PC-3 (cell line): Measurements from ENCODE around the gene C1orf52. TPM values are rescaled to one million over a fixed set of nuclear protein-coding genes. Genes with fewer than 3 reads are reported as not detected.
A peak's percentile ranks its signal among the peaks of the same experiment; 100 is the strongest.

Experiments
- ATAC-seq: fragments of 200-7000 bp; cut with Tn5 transposase; 2 replicates; pipeline ENCODE4 v1.9.1; 2020; ENCODE audit warnings: mild to moderate bottlenecking, moderate library complexity
- BruUV-seq: library from RNA; stranded (reverse); fragments of 400-500 nt; replicated peaks from 2 replicates; lab custom pipeline; 2021; lab: Mats Ljungman, UMichigan
- CTCF ChIA-PET: fragments of 300-600 bp; sonication (Branson Sonifier 250); formaldehyde crosslinking; loops from one replicate; lab custom pipeline; 2022; ENCODE audit warnings: antibody characterized with exemption; lab: Charles Lee
- POLR2A ChIA-PET: fragments of 300-600 bp; sonication (Branson Sonifier 250); formaldehyde crosslinking; loops from one replicate; lab custom pipeline; 2022; ENCODE audit warnings: antibody characterized with exemption; ENCODE audit not compliant: unreplicated experiment; lab: Charles Lee
- DNase-seq: peaks from one replicate; pipeline ENCODE4 v3.0.0-alpha.2; 2015
- H2AFZ ChIP-seq: fragments of 300-600 bp; sonication (generic); 2 replicates; pipeline ENCODE4 v1.6.0; 2016; ENCODE audit warnings: antibody characterized with exemption, low read length
- H3F3A ChIP-seq: fragments of 300-600 bp; sonication (generic); one replicate; pipeline ENCODE4 v1.6.0; 2017; ENCODE audit warnings: antibody characterized with exemption, low read length, control low read depth, mild to moderate bottlenecking; ENCODE audit not compliant: unreplicated experiment
- H3K27ac ChIP-seq: fragments of 300-600 bp; sonication (generic); 2 replicates; pipeline ENCODE4 v1.5.1; 2016; ENCODE audit warnings: mild to moderate bottlenecking, low read length
- H3K27me3 ChIP-seq: fragments of 300-600 bp; sonication (generic); 2 replicates; pipeline ENCODE4 v1.6.1; 2016; ENCODE audit warnings: low read length, mixed read lengths
- H3K36me3 ChIP-seq: fragments of 300-600 bp; sonication (generic); 2 replicates; pipeline ENCODE4 v1.6.1; 2016; ENCODE audit warnings: low read depth, mixed run types, low read length, mixed read lengths
- H3K4me1 ChIP-seq: fragments of 300-600 bp; sonication (generic); 2 replicates; pipeline ENCODE4 v1.5.1; 2016; ENCODE audit warnings: low read length; ENCODE audit not compliant: insufficient read depth
- H3K4me2 ChIP-seq: fragments of 300-600 bp; sonication (generic); 2 replicates; pipeline ENCODE4 v1.6.0; 2016; ENCODE audit warnings: low read length
- H3K4me3 ChIP-seq: fragments of 300-600 bp; sonication (generic); 2 replicates; pipeline ENCODE4 v1.5.1; 2016; ENCODE audit warnings: mild to moderate bottlenecking, low read length, mixed read lengths
- H3K79me2 ChIP-seq: fragments of 300-600 bp; sonication (generic); 2 replicates; pipeline ENCODE4 v1.6.1; 2017; ENCODE audit warnings: low read length, mixed read lengths
- H3K9ac ChIP-seq: fragments of 300-600 bp; sonication (generic); 2 replicates; pipeline ENCODE4 v1.6.0; 2016; ENCODE audit warnings: mild to moderate bottlenecking, low read length
- H3K9me2 ChIP-seq: fragments of 300-600 bp; sonication (generic); replicated peaks from 2 replicates; pipeline ENCODE4 v1.6.1; 2016; ENCODE audit warnings: mixed run types, low read length, mixed read lengths
- H3K9me3 ChIP-seq: fragments of 300-600 bp; sonication (generic); 2 replicates; pipeline ENCODE4 v1.6.1; 2016; ENCODE audit warnings: low read length, mixed read lengths
- H4K20me1 ChIP-seq: fragments of 300-600 bp; sonication (generic); 2 replicates; pipeline ENCODE4 v1.6.1; 2016; ENCODE audit warnings: low read length, mixed read lengths
- EZH2 ChIP-seq: fragments of 300-600 bp; sonication (generic); IDR thresholded peaks from one replicate; pipeline ENCODE4 v1.6.1; 2017; ENCODE audit warnings: antibody characterized with exemption, mild to moderate bottlenecking, low read length; ENCODE audit not compliant: unreplicated experiment
- EZH2phosphoT487 ChIP-seq: fragments of 300-600 bp; sonication (generic); IDR thresholded peaks from 2 replicates; pipeline ENCODE4 v1.6.1; 2018; ENCODE audit warnings: mild to moderate bottlenecking, antibody characterized with exemption, low read length, borderline replicate concordance
- intact Hi-C: fragments of 100-400 bp; cut with micrococcal nuclease; formaldehyde crosslinking; loops from 2 replicates; pipeline ENCODE4 v1.9.0; 2023
- total RNA-seq: library from RNA; depleted of rRNA; stranded (reverse); fragments of >200 nt; gene quantifications from 2 replicates; pipeline ENCODE4 v1.2.3, GENCODE V29; 2014
- TF ChIP-seq, protein P1 (sequence below): fragments of 300-600 bp; sonication (generic); conservative IDR thresholded peaks from 2 replicates; pipeline ENCODE4 v1.5.1; 2017; ENCODE audit warnings: antibody characterized with exemption, low read depth, mild to moderate bottlenecking, low read length

The C1orf52 gene
- total RNA-seq, 1 experiment from 2014 or later, result 59.9 TPM

DNA sequence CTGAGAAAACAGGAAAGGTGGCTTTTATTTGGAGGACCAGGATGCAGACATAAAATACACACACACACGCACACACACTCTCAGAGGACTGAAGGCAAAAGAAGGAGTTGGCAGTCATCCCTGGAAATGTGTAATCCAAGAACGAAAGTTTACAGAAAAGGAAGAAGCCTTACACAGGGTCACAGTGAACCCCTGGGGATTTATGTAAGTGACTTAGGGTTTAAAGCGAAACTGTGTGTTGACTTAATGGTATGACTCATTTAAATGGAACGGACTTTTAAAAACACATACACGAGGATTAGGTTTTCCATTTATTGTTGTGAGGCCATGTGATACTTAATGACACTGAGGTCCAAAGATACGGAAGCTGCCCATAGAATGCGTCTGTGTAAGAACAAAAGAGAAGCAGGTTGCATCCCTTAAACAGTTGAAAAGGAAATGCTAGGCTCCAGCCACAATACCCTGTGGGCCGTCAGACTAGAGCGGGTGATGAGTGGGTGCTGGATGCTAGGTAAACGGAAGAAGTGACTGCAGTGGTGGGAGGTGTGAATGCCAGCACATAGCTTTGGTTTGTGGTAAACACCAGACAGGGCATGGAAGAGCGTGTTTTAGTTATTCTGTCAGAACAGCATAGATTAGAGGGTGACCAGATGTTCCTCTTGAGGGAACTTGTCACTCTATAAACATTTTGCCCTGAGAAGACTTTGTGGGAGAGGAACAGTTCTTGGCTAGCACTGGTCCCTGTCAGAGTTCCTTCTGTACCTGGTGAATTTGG, 38.6 kb upstream of the C1orf52 start:
- Histone ChIP-seq H3K4me2 (peak overlapping the region; percentile 70), H3K4me3 (peak overlapping the region; percentile 33), H3K27ac (peak overlapping the region; percentile 95), H3K4me1 (peaks cover 57% of the 10 kb centered on the region), H3K9ac (peak overlapping the region; percentile 68), H3K36me3 (no peaks in the 10 kb centered on the region), H3K9me2 (no peaks in the 10 kb centered on the region), H4K20me1 (no peaks in the 10 kb centered on the region), H3K27me3 (no peaks in the 10 kb centered on the region), H3K9me3 (no peaks in the 10 kb centered on the region), H2AFZ (peak overlapping the region; percentile 23; the same call in 1 of the 2 replicates), H3K79me2 (no peaks in the 10 kb centered on the region), H3F3A (peaks cover 24% of the 10 kb centered on the region)
- no peak for TF ChIP-seq EZH2
- TF ChIP-seq, protein P1, sequence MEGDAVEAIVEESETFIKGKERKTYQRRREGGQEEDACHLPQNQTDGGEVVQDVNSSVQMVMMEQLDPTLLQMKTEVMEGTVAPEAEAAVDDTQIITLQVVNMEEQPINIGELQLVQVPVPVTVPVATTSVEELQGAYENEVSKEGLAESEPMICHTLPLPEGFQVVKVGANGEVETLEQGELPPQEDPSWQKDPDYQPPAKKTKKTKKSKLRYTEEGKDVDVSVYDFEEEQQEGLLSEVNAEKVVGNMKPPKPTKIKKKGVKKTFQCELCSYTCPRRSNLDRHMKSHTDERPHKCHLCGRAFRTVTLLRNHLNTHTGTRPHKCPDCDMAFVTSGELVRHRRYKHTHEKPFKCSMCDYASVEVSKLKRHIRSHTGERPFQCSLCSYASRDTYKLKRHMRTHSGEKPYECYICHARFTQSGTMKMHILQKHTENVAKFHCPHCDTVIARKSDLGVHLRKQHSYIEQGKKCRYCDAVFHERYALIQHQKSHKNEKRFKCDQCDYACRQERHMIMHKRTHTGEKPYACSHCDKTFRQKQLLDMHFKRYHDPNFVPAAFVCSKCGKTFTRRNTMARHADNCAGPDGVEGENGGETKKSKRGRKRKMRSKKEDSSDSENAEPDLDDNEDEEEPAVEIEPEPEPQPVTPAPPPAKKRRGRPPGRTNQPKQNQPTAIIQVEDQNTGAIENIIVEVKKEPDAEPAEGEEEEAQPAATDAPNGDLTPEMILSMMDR, result no peak
- no peak for TF ChIP-seq EZH2phosphoT487
- ATAC-seq (peak; percentile 71), DNase-seq (peak; percentile 99)
- POLR2A ChIA-PET, result interaction anchor here (0.7 to 1.2 kb wide), 2 partner anchors 22 kb away, joined by 4 to 9 read pairs; partner anchors contain the start of gene BCL10
- intact Hi-C loops, result loop anchor here (1.0 to 5.0 kb wide), 3 partner anchors 22 to 96 kb away; partner anchors contain the start of genes BCL10, C1orf52 and SYDE2
- CTCF ChIA-PET, result interaction anchor here (0.8 kb wide), 1 partner anchor 552 kb away, joined by 3 read pairs; no protein-coding TSS in a partner anchor
- no TSS peak for BruUV-seq

DNA sequence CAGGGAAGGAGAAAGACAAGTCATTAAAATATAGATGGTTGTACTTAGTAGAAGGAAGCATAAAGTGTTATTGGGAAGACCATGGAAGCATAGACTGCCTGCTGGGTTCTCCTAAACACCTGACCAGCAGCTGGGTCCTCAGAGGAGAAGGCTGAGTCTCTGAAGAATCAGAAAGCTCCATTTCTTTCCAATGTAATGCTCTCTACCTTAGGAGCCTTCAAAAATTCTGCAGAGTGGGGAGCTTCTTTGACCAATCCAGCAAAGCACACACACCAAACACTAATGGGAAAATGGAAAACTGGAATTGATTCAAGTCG, 38.0 kb upstream of the C1orf52 start:
- Histone ChIP-seq H4K20me1 (no peaks in the 10 kb centered on the region), H3K36me3 (no peaks in the 10 kb centered on the region), H3K27me3 (no peaks in the 10 kb centered on the region), H2AFZ (no peak overlapping the region), H3K4me3 (peak overlapping the region; percentile 3; the same call in 1 of the 2 replicates), H3F3A (peaks cover 24% of the 10 kb centered on the region), H3K27ac (peak overlapping the region; percentile 95), H3K9me3 (no peaks in the 10 kb centered on the region), H3K4me1 (peaks cover 57% of the 10 kb centered on the region), H3K9ac (peak overlapping the region; percentile 68), H3K9me2 (no peaks in the 10 kb centered on the region), H3K79me2 (peaks cover 4% of the 10 kb centered on the region), H3K4me2 (peak overlapping the region; percentile 70)
- TSS peak; percentile 78 for BruUV-seq
- TF ChIP-seq, protein P1, result no peak
- TF ChIP-seq EZH2 (no peak), EZH2phosphoT487 (no peak)
- intact Hi-C loops, result loop anchor here (1.0 to 5.0 kb wide), 2 partner anchors 21 to 95 kb away; partner anchors contain the start of genes BCL10 and SYDE2
- ATAC-seq, result no peak
- DNase-seq, result no peak
- CTCF ChIA-PET, result no interaction called here
- POLR2A ChIA-PET, result interaction anchor here (0.5 to 0.7 kb wide), 2 partner anchors 21 to 1593 kb away, joined by 3 to 4 read pairs; partner anchors contain the start of gene BCL10

DNA sequence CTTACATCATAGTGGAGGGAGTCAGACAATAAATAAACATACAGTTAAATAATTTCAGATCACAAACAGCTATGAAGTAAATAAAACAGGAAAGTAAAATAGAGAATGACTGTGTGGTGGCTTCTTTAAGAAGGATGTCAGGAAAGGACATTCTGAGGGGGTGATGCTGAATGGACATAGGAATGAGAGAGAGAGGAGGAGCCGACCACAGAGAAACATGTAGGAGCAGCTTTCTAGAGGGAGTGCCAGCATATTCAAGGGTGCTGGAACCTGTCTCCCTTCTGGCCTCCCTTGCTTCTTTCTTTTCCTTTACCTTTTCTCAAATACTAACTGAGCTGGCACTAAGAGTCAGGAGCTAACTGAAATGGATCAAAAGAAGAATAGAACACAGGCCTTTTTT, 37.5 kb upstream of the C1orf52 start:
- Histone ChIP-seq H4K20me1 (no peaks in the 10 kb centered on the region), H3K27me3 (no peaks in the 10 kb centered on the region), H3K4me3 (peak overlapping the region; percentile 3; the same call in 1 of the 2 replicates), H3K9ac (peak overlapping the region; percentile 68), H3K9me2 (no peaks in the 10 kb centered on the region), H3K36me3 (no peaks in the 10 kb centered on the region), H3K79me2 (peaks cover 8% of the 10 kb centered on the region), H3K9me3 (no peaks in the 10 kb centered on the region), H3K4me1 (peaks cover 59% of the 10 kb centered on the region), H2AFZ (no peak overlapping the region), H3K4me2 (peak overlapping the region; percentile 70), H3K27ac (peak overlapping the region; percentile 95), H3F3A (peaks cover 24% of the 10 kb centered on the region)
- no peak for ATAC-seq
- no TSS peak for BruUV-seq
- CTCF ChIA-PET, result no interaction called here
- intact Hi-C loops, result loop anchor here (1.0 to 5.0 kb wide), 2 partner anchors 21 to 95 kb away; partner anchors contain the start of genes BCL10 and SYDE2
- no peak for DNase-seq
- TF ChIP-seq, protein P1, result no peak
- TF ChIP-seq EZH2phosphoT487, result no peak
- POLR2A ChIA-PET, result interaction anchor here (0.5 to 0.7 kb wide), 2 partner anchors 21 to 1593 kb away, joined by 3 to 4 read pairs; partner anchors contain the start of gene BCL10
